ENCODE results near the gene ZNF438.
"Not testable (repeated sequence)": the region's sequence is repeated elsewhere in the genome, so short reads cannot be mapped to it uniquely, and the experiment has no call there.

Gene ZNF438

DNA sequence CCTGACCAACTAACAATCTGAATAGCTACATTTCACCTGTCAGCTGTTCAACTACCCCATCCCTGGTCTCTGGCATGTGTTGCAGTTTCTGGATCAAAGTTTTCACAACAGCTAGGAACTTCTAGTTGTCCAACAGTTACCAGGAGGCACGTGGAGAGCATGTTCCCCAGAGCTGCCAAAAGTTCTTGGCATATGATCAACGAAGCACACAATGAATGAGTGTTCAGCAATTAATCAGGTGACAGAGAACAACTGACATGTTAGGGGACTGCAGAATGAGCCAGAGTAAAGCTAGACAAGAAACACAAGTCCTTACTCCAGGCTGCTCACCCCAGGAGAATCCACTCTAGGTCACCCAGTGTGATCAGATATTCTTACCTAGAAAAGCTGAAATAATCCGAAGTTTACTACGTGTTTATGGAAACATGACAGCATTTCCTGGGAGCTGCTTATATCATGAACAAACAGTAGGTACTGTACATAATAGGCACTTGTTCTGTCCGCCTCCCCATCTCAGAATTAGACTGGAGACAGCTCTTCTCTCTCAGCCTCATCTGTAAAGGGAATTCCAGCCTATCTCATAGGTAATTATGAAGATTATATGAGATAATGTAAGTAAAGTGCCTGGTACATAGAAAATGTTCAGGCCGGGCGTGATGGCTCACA is 50.6 kb downstream of the ZNF438 start:
- DNase-seq = no peak

DNA sequence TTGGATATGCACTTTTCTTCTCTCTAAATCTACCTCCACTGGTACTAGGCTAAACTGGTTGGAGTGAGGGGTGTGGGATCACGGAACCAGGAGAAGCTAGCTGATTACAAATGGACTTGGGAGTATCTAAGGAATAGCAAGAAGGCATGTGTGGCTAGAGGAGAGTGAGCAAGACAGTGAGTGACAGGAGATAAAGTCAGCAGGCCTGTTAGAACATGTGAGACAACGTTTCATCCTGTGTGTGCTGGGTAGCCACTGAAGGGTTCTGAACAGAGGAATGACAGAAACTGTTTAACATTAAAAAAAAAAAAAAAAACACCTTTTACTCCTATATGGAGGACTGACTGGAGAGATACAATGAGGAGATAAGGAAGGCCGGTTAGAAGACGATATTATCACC is 51.7 kb downstream of the ZNF438 start:
- DNase-seq = no peak

DNA sequence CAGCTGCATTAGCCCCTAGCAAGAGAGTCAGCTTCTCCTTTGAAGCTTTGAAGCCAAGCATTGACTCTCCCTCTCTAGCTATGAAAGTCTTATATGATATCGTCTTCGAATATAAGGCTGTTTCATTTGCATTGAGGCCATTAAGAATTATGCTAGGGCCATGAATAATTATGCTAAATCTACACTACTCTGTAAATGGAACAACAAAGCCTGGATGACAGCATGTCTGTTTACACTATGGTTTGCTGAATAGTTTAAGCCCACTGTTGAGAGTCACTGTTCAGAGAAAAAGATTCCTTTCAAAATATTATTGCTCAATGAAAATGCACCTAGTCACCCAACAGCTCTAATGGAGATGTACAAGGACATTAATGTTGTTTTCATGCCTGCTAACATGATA is 52.8 kb downstream of the ZNF438 start:
- no peak for DNase-seq

GRCh38 chr10:30977385-30977784 is 54.3 kb downstream of the ZNF438 start:
- no peak for DNase-seq

GRCh38 chr10:30974773-30975415 is 56.8 kb downstream of the ZNF438 start:
- no peak for DNase-seq

DNA sequence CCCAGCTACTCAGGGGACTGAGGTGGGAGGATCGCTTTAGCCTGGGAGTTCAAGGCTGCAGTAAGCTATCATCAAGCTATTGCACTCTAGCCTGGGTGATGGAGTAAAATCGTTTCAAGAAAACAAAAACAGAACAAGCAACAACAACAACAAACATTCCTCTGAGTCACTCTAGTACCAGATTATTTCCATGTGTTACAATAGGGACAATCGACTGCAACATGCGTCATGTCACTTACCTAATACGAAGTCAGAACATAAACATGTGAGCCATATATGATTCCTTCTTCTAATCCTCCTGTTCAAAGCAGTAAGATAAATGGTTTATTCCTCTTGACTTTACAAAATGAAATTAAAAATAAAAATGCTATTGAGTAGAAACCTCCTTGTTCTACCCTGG is 57.3 kb downstream of the ZNF438 start:
- DNase-seq = no peak

DNA sequence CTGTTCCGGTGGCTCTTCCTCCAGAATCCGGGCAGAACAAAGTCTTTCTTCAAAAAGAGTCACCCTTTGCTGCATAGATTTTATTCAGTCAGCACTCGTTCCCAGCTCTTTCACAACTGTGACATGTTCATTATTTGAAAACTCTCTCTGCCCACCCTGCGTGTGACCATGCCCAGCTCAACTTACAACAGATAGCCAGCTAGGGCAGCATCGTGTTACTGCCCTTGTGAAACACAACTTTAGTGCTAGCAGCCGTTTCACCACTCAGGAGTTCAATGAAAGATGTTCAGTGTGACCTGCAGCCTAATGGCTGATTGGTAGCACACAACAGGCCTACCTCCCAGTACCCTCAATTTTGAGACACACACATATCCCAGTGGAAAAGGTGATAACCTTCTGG is 57.9 kb downstream of the ZNF438 start:
- no peak for DNase-seq

DNA sequence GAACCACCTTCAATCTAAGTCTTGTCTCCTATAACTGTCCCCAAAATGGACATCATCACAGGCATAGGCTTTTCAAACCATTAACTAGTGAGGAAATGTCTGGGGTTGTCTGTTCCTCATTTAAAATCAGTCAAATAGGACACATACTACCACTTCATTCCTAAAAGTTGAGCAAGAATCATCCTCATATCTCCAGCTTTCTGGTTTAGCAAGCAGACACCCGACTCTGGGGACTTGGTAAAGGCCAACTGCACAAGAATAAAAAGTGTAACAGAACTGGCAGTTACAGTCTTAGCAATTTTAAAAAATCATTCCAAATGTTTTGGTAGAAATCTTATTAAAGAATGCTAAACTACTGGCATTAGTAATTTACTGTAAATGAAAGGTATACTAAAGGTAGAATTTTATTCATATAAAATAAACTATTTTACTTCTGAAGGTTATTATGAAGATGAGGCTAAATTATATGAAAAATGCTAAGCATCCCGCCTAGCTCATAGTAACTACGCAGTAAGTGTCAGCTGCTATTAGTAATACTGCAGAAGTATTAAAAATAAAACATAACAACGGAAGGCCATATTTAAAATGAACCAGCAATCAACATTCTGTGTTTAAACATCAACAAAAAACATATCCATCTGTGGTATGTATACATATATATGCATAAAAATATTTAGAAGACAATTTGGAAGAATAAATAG is 60.8 kb downstream of the ZNF438 start:
- no peak for DNase-seq

DNA sequence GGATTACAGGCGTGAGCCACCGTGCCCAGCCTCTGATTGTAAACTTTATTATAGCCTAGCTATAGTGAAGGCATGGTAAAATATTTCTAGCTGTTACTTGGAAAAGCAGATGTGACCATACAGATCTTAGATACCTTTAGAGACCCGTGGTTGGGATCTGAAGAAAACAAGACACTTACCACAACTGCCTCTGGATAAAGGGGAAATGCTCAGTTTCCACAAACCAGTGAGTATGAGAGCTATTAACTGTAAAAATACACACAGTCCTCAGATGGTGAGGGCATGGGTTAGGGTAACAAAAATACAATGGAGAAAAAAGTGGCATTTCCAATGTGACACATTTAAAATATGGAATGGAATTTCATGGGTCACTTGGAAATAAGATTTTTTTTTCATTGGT is 63.0 kb downstream of the ZNF438 start:
- DNase-seq = no peak

DNA sequence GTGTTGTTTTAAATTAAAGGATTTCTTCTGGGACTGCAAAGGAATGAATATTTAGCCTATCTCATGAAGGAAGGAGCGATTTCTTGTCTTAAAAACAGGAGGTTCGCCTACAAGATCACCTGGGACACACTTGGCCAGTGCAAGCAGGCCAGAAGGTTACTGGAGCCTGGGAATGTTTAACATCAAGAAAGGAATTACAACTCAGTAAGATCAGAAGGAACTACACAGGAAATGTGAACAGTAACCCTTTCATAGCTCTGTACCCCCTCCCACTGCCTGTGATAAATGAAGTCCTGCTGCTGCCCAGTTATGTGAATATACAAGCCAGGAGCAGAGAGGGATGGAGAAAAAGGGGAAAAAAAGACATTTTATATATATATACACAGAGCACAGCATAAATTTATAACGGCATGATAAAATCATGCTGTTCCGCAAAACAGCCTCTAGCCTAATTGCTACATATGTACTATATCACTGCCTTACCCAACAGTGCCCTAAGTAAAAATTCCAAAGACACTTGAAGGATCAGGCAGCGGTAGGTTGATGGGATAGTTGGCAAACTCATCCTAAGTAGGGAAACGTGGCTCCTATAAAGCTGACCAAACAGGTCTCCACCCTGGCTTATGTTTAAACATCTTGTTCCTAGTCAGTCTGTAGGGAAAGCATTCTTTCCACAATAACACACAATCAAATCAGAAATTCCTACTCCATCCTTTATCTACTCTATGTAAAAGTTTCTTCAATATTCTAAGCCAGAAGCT is 63.8 kb downstream of the ZNF438 start:
- no peak for DNase-seq

GRCh38 chr10:30963992-30964930 is 67.4 kb downstream of the ZNF438 start:
- no peak for DNase-seq

DNA sequence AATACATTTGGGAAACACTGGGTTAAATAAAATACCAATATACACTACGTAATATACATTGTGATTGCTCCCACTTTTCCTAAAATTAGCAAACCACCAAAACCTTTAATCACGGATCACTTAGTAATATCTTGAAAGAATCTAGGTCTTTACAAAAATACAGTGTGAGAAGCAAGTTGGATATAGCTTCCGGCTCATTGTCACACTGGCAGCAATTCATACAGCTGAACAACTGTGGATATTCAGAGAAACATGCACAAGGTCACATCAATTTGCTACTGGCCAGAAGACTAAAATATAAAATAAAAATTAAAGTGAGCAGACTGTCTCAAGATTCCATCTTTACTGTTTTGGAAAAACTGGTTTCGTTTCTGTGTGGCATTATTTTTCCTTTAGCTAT is 69.1 kb downstream of the ZNF438 start:
- no peak for DNase-seq

GRCh38 chr10:30959836-30960210 is 71.8 kb downstream of the ZNF438 start:
- DNase-seq = no peak

DNA sequence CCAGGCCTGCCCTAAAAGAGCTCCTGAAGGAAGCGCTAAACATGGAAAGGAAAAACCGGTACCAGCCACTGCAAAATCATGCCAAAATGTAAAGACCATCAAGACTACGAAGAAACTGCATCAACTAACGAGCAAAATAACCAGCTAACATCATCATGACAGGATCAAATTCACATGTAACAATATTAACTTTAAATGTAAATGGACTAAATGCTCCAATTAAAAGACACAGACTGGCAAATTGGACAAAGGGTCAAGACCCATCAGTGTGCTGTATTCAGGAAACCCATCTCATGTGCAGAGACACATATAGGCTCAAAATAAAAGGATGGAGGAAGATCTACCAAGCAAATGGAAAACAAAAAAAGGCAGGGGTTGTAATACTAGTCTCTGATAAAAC is 82.4 kb downstream of the ZNF438 start:
- DNase-seq = not testable (repeated sequence)

DNA sequence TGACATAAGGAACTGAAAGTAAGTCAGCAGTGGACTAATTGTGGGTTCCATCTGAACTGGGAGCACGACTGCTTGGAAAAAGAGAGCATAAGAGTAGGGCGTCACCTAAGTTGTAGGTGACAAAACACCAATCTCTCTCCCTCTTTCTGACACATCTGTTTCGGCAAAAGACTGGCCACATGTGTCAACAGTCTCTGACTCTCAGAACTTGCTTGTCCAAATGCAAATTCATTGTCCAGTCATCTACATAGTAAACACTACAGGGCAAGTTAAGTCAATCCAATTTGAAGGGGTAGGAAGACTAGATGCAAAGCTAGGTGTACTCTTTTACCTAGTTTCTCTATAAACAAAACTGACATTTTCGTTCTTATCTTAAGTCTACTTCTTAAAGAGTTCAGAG is 87.7 kb downstream of the ZNF438 start:
- no peak for DNase-seq

DNA sequence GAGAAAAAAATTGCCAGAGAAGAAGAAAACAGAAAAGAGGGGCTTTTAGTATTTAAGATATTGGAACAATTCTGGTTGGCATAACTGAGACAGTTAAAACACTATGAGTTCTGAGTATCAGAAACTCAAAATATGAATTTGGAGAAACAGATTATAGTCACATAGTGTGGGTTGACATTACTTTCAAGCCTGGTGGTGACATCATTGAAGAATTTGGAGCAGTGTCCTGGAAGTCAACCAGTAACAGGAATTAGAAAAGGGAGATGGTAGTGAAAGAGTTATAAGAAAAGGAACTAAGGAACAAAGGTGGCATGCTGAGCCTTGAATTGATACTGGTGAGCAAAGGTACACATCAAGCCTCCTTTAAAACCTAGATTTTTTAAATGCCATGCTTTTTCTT is 88.2 kb downstream of the ZNF438 start:
- no peak for DNase-seq

GRCh38 chr10:30940256-30940655 is 91.4 kb downstream of the ZNF438 start:
- DNase-seq = no peak

DNA sequence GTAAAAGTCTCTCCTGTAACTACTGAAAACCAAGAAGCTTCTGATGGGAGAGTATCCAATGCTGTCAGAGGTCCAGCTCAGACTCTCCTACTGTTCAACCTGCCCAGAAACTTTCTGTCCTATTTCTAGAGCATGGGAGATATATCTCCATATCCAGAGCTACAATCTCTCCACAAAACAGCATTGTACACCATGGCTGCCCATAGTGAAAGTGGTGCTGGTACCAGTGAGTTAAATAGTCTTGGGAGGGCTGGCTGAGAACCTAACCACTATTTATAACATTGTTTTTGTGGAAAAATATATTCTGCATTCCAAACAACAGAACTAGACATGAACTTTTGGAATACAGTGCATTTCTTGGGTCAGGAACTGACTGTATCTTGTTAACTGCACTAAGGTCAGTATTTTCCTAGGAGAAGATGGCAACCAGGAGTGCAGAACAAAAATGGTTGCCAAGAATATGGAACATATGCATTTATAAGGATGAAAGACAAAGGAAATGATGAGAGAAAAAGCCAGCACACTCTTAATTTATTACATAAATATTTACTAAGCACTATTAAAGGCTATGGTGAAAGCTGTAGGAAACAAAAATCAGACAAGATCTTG is 91.9 kb downstream of the ZNF438 start:
- DNase-seq = no peak

DNA sequence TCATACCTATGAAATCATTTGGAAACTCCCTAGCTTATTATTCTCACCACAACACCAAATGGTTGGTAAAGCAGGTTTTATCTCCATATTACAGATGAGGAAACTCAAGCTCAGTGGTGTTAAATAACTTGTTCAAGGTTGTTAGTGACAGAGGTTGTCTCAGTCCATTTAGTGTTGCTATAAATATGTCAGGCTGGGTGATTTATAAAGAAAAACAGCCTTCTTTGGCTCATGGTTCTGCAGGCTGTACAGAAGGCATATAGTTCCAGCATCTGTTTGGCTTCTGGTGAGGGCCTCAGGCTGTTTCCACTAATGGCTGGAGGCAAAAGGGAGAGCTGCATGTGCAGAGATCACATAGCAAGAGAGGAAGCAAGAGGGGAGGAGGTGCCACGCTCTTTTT is 96.6 kb downstream of the ZNF438 start:
- DNase-seq = no peak

- DNase-seq = no peak
These were observed 100.6 kb downstream of the ZNF438 start for GRCh38 chr10:30931094-30931493.

DNA sequence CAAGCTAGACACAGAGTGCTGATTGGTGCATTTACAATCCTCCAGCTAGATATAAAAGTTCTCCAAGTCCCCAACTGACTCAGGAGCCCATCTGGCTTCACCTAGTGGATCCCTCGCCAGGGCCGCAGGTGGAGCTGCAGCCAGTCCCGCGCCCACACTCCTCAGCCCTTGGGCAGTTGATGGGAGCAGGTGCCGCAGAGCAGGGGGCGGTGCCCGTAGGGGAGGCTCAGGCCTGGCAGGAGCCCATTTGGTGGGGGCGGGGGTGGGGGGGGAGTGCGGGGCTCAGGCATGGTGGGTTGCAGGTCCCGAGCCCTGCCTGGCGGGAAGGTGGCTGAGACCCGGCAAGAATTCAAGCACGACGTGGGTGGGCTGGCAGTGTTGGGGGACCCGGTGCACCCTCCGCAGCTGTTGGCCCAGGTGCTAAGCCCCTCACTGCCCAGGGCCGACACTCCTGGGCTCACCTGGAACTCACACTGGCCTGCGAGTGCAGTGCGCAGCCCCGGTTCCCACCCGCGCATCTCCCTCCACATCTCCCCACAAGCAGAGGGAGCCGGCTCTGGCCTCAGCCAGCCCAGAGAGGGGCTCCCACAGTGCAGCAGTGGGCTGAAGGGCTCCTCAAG is 101.7 kb downstream of the ZNF438 start:
- no peak for DNase-seq

- DNase-seq = not testable (repeated sequence)
These were observed 102.3 kb downstream of the ZNF438 start for GRCh38 chr10:30929311-30929729.

Data from NCI-H1048 (cell line).